HepG2 (cell line): ENCODE measurements around the gene PKMYT1. TPM values are rescaled to one million over a fixed set of nuclear protein-coding genes. Genes with fewer than 3 reads are reported as not detected.

ENCODE experiments used
- ARNTL ChIP-seq: sonication (generic); formaldehyde crosslinking; IDR thresholded peaks from 2 replicates; pipeline ENCODE4 v1.4.0; 2020; ENCODE audit warnings: mild to moderate bottlenecking, missing genetic modification reagents
- DPF2 ChIP-seq: sonication (generic); formaldehyde crosslinking; IDR thresholded peaks from 2 replicates; pipeline ENCODE4 v1.4.0; 2020; ENCODE audit warnings: mild to moderate bottlenecking, low read depth, missing genetic modification reagents, borderline replicate concordance
- DZIP1 ChIP-seq: sonication (generic); formaldehyde crosslinking; IDR thresholded peaks from 2 replicates; pipeline ENCODE4 v1.5.0; 2020; ENCODE audit warnings: mild to moderate bottlenecking, missing genetic modification reagents
- MAFF ChIP-seq: IDR thresholded peaks from 2 replicates; pipeline ENCODE4 v1.6.1; 2011; ENCODE audit warnings: low read depth, low read length, improper control_type of control experiment
- MIXL1 ChIP-seq: IDR thresholded peaks from 2 replicates; pipeline ENCODE4 v1.6.1; 2016
- SCMH1 ChIP-seq: sonication (generic); formaldehyde crosslinking; IDR thresholded peaks from 2 replicates; pipeline ENCODE4 v1.9.0; 2021; ENCODE audit warnings: missing genetic modification reagents, mild to moderate bottlenecking, borderline replicate concordance
- ZBTB21 ChIP-seq: sonication (generic); formaldehyde crosslinking; IDR thresholded peaks from 2 replicates; pipeline ENCODE4 v1.4.0; 2020; ENCODE audit warnings: missing genetic modification reagents
- ZMYM2 ChIP-seq: sonication (generic); formaldehyde crosslinking; IDR thresholded peaks from 2 replicates; pipeline ENCODE4 v1.8.0; 2022; ENCODE audit warnings: mild to moderate bottlenecking, missing genetic modification reagents
- ZNF333 ChIP-seq: sonication (generic); formaldehyde crosslinking; IDR thresholded peaks from 2 replicates; pipeline ENCODE4 v1.4.0; 2020; ENCODE audit warnings: mild to moderate bottlenecking, missing genetic modification reagents, borderline replicate concordance
- polyA plus RNA-seq, 8 experiments: library from polyadenylated mRNA; depleted of rRNA in 3 of 8; stranded (reverse) in 7 of 8; unstranded in 1 of 8; fragments of >200 nt; fragmentation: Illumina TruSeq in 4 of 8; extraction: Trizol in 4 of 8; gene quantifications; 2 replicates each; pipeline versions ENCODE4 v1.2.1 to v1.2.3, GENCODE V29; 2011 to 2016; ENCODE audit warnings: low read depth in 4 of 8, missing spikeins in 1 of 8, mixed read lengths in 1 of 8; ENCODE audit not compliant: insufficient read depth in 1 of 8
- total RNA-seq, 5 experiments: library from RNA; depleted of rRNA; stranded (reverse); fragments of >200 nt; fragmentation: Illumina TruSeq; extraction: Trizol; gene quantifications; 2 replicates each; pipeline ENCODE4 v1.2.3, GENCODE V29; 2016; ENCODE audit warnings: low read depth in 1 of 5
- TF ChIP-seq, protein P1 (sequence below): IDR thresholded peaks from 2 replicates; pipeline ENCODE4 v1.6.1; 2018; ENCODE audit warnings: missing genetic modification reagents, mild to moderate bottlenecking, missing compliant biosample characterization
- TF ChIP-seq, protein P2 (sequence below): sonication (generic); formaldehyde crosslinking; IDR thresholded peaks from 2 replicates; pipeline ENCODE4 v1.8.0; 2023; ENCODE audit warnings: mild to moderate bottlenecking, missing genetic modification reagents
- TF ChIP-seq, protein P3 (sequence below): sonication (generic); formaldehyde crosslinking; IDR thresholded peaks from 2 replicates; pipeline ENCODE4 v1.8.0; 2022; ENCODE audit warnings: mild to moderate bottlenecking, missing genetic modification reagents; ENCODE audit not compliant: insufficient replicate concordance
- TF ChIP-seq, protein P4 (sequence below): IDR thresholded peaks from 2 replicates; pipeline ENCODE4 v1.6.1; 2016; ENCODE audit warnings: low read depth, missing genetic modification reagents, missing compliant biosample characterization

Gene PKMYT1
- total and polyA plus RNA-seq, 2 of the 13 experiments (the other 11 are each of a cell fraction or from before 2014, with no cell fraction given), result 7.0 to 27.8 TPM

GRCh38 chr16:2968738-2969544, 11.3 kb downstream of the PKMYT1 start, which contains the start of gene PAQR4 (continued):
- TF ChIP-seq, protein P1, sequence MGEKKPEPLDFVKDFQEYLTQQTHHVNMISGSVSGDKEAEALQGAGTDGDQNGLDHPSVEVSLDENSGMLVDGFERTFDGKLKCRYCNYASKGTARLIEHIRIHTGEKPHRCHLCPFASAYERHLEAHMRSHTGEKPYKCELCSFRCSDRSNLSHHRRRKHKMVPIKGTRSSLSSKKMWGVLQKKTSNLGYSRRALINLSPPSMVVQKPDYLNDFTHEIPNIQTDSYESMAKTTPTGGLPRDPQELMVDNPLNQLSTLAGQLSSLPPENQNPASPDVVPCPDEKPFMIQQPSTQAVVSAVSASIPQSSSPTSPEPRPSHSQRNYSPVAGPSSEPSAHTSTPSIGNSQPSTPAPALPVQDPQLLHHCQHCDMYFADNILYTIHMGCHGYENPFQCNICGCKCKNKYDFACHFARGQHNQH, result peak; percentile 86; the same call in 1 of the 2 replicates
- peak; percentile 91 for TF ChIP-seq ARNTL (CRISPR knock-in tag)
- TF ChIP-seq, protein P2, sequence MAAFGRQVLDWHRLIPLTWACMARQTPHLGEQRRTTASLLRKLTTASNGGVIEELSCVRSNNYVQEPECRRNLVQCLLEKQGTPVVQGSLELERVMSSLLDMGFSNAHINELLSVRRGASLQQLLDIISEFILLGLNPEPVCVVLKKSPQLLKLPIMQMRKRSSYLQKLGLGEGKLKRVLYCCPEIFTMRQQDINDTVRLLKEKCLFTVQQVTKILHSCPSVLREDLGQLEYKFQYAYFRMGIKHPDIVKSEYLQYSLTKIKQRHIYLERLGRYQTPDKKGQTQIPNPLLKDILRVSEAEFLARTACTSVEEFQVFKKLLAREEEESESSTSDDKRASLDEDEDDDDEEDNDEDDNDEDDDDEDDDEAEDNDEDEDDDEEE (CRISPR knock-in tag), result peak; percentile 100
- TF ChIP-seq ZNF333 (CRISPR knock-in tag), result peak; percentile 98
- no peak for TF ChIP-seq MAFF
- TF ChIP-seq, protein P3, sequence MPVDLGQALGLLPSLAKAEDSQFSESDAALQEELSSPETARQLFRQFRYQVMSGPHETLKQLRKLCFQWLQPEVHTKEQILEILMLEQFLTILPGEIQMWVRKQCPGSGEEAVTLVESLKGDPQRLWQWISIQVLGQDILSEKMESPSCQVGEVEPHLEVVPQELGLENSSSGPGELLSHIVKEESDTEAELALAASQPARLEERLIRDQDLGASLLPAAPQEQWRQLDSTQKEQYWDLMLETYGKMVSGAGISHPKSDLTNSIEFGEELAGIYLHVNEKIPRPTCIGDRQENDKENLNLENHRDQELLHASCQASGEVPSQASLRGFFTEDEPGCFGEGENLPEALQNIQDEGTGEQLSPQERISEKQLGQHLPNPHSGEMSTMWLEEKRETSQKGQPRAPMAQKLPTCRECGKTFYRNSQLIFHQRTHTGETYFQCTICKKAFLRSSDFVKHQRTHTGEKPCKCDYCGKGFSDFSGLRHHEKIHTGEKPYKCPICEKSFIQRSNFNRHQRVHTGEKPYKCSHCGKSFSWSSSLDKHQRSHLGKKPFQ (CRISPR knock-in tag), result peak; percentile 94
- peak; percentile 75; the same call in 1 of the 2 replicates for TF ChIP-seq DZIP1 (CRISPR knock-in tag)
- 0 out of 2 replicates have a peak, but pooled peaks have one; percentile 18 for TF ChIP-seq ZMYM2
- TF ChIP-seq ZBTB21 (CRISPR knock-in tag), result peak; percentile 49; the same call in 1 of the 2 replicates
- no peak for TF ChIP-seq SCMH1 (CRISPR knock-in tag)
- TF ChIP-seq MIXL1 (CRISPR knock-in tag), result peak; percentile 80
- TF ChIP-seq, protein P4, sequence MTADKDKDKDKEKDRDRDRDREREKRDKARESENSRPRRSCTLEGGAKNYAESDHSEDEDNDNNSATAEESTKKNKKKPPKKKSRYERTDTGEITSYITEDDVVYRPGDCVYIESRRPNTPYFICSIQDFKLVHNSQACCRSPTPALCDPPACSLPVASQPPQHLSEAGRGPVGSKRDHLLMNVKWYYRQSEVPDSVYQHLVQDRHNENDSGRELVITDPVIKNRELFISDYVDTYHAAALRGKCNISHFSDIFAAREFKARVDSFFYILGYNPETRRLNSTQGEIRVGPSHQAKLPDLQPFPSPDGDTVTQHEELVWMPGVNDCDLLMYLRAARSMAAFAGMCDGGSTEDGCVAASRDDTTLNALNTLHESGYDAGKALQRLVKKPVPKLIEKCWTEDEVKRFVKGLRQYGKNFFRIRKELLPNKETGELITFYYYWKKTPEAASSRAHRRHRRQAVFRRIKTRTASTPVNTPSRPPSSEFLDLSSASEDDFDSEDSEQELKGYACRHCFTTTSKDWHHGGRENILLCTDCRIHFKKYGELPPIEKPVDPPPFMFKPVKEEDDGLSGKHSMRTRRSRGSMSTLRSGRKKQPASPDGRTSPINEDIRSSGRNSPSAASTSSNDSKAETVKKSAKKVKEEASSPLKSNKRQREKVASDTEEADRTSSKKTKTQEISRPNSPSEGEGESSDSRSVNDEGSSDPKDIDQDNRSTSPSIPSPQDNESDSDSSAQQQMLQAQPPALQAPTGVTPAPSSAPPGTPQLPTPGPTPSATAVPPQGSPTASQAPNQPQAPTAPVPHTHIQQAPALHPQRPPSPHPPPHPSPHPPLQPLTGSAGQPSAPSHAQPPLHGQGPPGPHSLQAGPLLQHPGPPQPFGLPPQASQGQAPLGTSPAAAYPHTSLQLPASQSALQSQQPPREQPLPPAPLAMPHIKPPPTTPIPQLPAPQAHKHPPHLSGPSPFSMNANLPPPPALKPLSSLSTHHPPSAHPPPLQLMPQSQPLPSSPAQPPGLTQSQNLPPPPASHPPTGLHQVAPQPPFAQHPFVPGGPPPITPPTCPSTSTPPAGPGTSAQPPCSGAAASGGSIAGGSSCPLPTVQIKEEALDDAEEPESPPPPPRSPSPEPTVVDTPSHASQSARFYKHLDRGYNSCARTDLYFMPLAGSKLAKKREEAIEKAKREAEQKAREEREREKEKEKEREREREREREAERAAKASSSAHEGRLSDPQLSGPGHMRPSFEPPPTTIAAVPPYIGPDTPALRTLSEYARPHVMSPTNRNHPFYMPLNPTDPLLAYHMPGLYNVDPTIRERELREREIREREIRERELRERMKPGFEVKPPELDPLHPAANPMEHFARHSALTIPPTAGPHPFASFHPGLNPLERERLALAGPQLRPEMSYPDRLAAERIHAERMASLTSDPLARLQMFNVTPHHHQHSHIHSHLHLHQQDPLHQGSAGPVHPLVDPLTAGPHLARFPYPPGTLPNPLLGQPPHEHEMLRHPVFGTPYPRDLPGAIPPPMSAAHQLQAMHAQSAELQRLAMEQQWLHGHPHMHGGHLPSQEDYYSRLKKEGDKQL, result peak; percentile 12; the same call in 1 of the 2 replicates
- 0 out of 2 replicates have a peak, but pooled peaks have one; percentile 49 for TF ChIP-seq DPF2 (CRISPR knock-in tag)
